ENCODE data around the gene PRR3.

DNA sequence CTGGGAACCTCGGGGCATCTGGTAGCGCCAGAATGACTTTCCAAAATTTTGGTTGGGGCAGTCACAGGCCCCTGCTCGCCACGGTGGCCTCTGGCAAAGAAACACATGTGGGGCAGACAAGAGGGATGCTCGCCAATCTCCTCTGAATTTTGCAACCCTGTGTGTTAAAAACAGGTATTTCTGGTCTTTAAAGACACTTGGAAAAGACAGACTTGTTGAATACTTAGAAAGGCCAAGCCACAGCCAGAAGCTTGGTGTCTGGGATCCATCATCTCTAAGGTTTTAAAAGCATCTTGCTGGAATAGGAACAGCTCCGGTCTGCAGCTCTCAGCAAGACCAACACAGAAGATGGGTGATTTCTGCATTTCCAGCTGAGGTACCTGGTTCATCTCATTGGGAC lies 36.6 kb upstream of the PRR3 start:
- no peak for TF ChIP-seq EZH2phosphoT487 (IDR thresholded peaks at IDR 0.05; ENCODE audit: borderline replicate concordance)
- TF ChIP-seq, protein P1, sequence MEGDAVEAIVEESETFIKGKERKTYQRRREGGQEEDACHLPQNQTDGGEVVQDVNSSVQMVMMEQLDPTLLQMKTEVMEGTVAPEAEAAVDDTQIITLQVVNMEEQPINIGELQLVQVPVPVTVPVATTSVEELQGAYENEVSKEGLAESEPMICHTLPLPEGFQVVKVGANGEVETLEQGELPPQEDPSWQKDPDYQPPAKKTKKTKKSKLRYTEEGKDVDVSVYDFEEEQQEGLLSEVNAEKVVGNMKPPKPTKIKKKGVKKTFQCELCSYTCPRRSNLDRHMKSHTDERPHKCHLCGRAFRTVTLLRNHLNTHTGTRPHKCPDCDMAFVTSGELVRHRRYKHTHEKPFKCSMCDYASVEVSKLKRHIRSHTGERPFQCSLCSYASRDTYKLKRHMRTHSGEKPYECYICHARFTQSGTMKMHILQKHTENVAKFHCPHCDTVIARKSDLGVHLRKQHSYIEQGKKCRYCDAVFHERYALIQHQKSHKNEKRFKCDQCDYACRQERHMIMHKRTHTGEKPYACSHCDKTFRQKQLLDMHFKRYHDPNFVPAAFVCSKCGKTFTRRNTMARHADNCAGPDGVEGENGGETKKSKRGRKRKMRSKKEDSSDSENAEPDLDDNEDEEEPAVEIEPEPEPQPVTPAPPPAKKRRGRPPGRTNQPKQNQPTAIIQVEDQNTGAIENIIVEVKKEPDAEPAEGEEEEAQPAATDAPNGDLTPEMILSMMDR (conservative IDR thresholded peaks at IDR 0.05; ENCODE audit: low read length), result no peak
